H1 (cell line): ENCODE measurements around the gene PTPRF. TPM values are rescaled to one million over a fixed set of nuclear protein-coding genes. Genes with fewer than 3 reads are reported as not detected.

ENCODE experiments used
- CTCF ChIA-PET: fragments of 300-600 bp; sonication (Branson Sonifier 250); formaldehyde crosslinking; loops from one replicate; lab custom pipeline; 2021; ENCODE audit not compliant: partially characterized antibody; lab: Charles Lee
- POLR2A ChIA-PET: fragments of 300-600 bp; sonication (Branson Sonifier 250); formaldehyde crosslinking; loops from one replicate; lab custom pipeline; 2021; ENCODE audit warnings: inconsistent platforms; ENCODE audit not compliant: partially characterized antibody; lab: Charles Lee
- DNase-seq, 2 experiments: peaks; one replicate each; pipeline versions ENCODE4 v3.0.0 to v3.0.0-alpha.2; 2010 to 2022; ENCODE audit warnings: low spot score in 2 of 2, low read depth in 1 of 2, mixed read lengths in 1 of 2
- FAIRE-seq: peaks from 2 replicates; lab custom pipeline; 2011; peaks lifted over from hg19 to GRCh38; lab: Jason Lieb, UNC
- H2AFZ ChIP-seq: 2 replicates; pipeline ENCODE4 v1.8.1; 2012; ENCODE audit warnings: low read length, inconsistent platforms
- H2AK5ac ChIP-seq: 2 replicates; pipeline ENCODE4 v1.6.1; 2013; ENCODE audit warnings: low read depth, low read length
- H2BK120ac ChIP-seq: replicated peaks from 2 replicates; pipeline ENCODE3; 2013; ENCODE audit warnings: low read depth, low read length, inconsistent platforms
- H2BK12ac ChIP-seq: 2 replicates; pipeline ENCODE4 v1.6.1; 2013; ENCODE audit warnings: low read depth, low read length
- H2BK15ac ChIP-seq: 2 replicates; pipeline ENCODE4 v1.6.1; 2013; ENCODE audit warnings: low read length
- H2BK20ac ChIP-seq: 2 replicates; pipeline ENCODE4 v1.6.1; 2013; ENCODE audit warnings: low read length
- H2BK5ac ChIP-seq: 2 replicates; pipeline ENCODE4 v1.6.1; 2013; ENCODE audit warnings: low read depth, low read length
- H3K14ac ChIP-seq: 2 replicates; pipeline ENCODE4 v1.6.1; 2013; ENCODE audit warnings: inconsistent platforms; ENCODE audit not compliant: insufficient read length
- H3K18ac ChIP-seq: 2 replicates; pipeline ENCODE4 v1.6.1; 2013; ENCODE audit warnings: low read length; ENCODE audit errors: extremely low read depth
- H3K23ac ChIP-seq: 2 replicates; pipeline ENCODE4 v1.6.1; 2013; ENCODE audit warnings: inconsistent platforms; ENCODE audit not compliant: insufficient read length
- H3K23me2 ChIP-seq: 2 replicates; pipeline ENCODE4 v1.6.1; 2013; ENCODE audit warnings: low read depth, low read length
- H3K27ac ChIP-seq: 2 replicates; pipeline ENCODE4 v1.6.1; 2011; ENCODE audit warnings: low read depth, low read length, inconsistent platforms
- H3K27me3 ChIP-seq, 4 experiments: replicated peaks in 1 of 4; 1 replicate in 1 of 4; 2 replicates in 3 of 4; pipeline versions ENCODE4 v1.6.1 to v1.8.1; 2011 to 2013; ENCODE audit warnings: low read length in 3 of 4, mild to moderate bottlenecking in 3 of 4, inconsistent platforms in 2 of 4, mixed read lengths in 2 of 4, moderate library complexity in 1 of 4; ENCODE audit not compliant: control insufficient read depth in 3 of 4, insufficient read depth in 3 of 4; ENCODE audit errors: extremely low read depth in 1 of 4
- H3K36me3 ChIP-seq, 4 experiments: 2 replicates each; pipeline versions ENCODE4 v1.6.1 to v1.8.1; 2011 to 2013; ENCODE audit warnings: mild to moderate bottlenecking in 4 of 4, low read length in 3 of 4, moderate library complexity in 2 of 4, control low read depth in 1 of 4, inconsistent platforms in 1 of 4; ENCODE audit not compliant: insufficient read depth in 4 of 4, control insufficient read depth in 2 of 4
- H3K4ac ChIP-seq: replicated peaks from 2 replicates; pipeline ENCODE3; 2013; ENCODE audit warnings: low read length, low read depth, mixed read lengths, inconsistent platforms; ENCODE audit not compliant: insufficient read length
- H3K4me1 ChIP-seq, 4 experiments: replicated peaks in 1 of 4; 1 replicate in 1 of 4; 2 replicates in 3 of 4; pipeline versions ENCODE4 v1.6.1 to v1.8.1; 2011 to 2013; ENCODE audit warnings: low read length in 3 of 4, inconsistent platforms in 2 of 4, mixed read lengths in 1 of 4; ENCODE audit not compliant: insufficient read depth in 4 of 4, control insufficient read depth in 3 of 4
- H3K4me2 ChIP-seq, 2 experiments: 2 replicates each; pipeline versions ENCODE4 v1.6.1 to v1.8.1; 2011 to 2013; ENCODE audit warnings: low read depth in 2 of 2, low read length in 2 of 2, control low read depth in 1 of 2, inconsistent platforms in 1 of 2, mild to moderate bottlenecking in 1 of 2; ENCODE audit not compliant: insufficient read depth in 1 of 2
- H3K4me3 ChIP-seq, 4 experiments: fragments of 200-600, 300-600 bp in 1 of 4; sonication (generic), shearing (Covaris generic), sonication (Bioruptor Twin) in 1 of 4; 2 replicates each; pipeline versions ENCODE4 v1.5.1 to v1.8.1; 2011 to 2016; ENCODE audit warnings: low read length in 4 of 4, low read depth in 3 of 4, control low read depth in 2 of 4, inconsistent platforms in 2 of 4, mild to moderate bottlenecking in 2 of 4, mixed read lengths in 1 of 4, moderate library complexity in 1 of 4; ENCODE audit not compliant: insufficient read depth in 2 of 4; ENCODE audit errors: extremely low read depth in 1 of 4
- H3K56ac ChIP-seq: replicated peaks from 2 replicates; pipeline ENCODE3; 2013; ENCODE audit warnings: low read depth, mild to moderate bottlenecking, mixed read lengths, low read length, inconsistent platforms; ENCODE audit not compliant: insufficient read length
- H3K79me1 ChIP-seq: 2 replicates; pipeline ENCODE4 v1.6.1; 2013; ENCODE audit warnings: low read depth, low read length, control low read depth
- H3K79me2 ChIP-seq, 2 experiments: 2 replicates each; pipeline versions ENCODE4 v1.6.1 to v1.8.1; 2012 to 2013; ENCODE audit warnings: low read length in 2 of 2, mild to moderate bottlenecking in 2 of 2, inconsistent platforms in 1 of 2; ENCODE audit not compliant: insufficient read depth in 2 of 2, control insufficient read depth in 1 of 2
- H3K9ac ChIP-seq, 4 experiments: replicated peaks in 1 of 4; 1 replicate in 1 of 4; 2 replicates in 3 of 4; pipeline versions ENCODE4 v1.6.1 to v1.8.1; 2011 to 2013; ENCODE audit warnings: low read depth in 3 of 4, low read length in 3 of 4, control low read depth in 2 of 4, mild to moderate bottlenecking in 2 of 4, moderate library complexity in 2 of 4, inconsistent platforms in 1 of 4; ENCODE audit errors: extremely low read depth in 1 of 4
- H3K9me3 ChIP-seq, 2 experiments: 2 replicates each; pipeline versions ENCODE4 v1.6.1 to v1.8.1; 2012 to 2013; ENCODE audit warnings: mild to moderate bottlenecking in 2 of 2, moderate library complexity in 2 of 2, control low read depth in 1 of 2, inconsistent platforms in 1 of 2, low read depth in 1 of 2, low read length in 1 of 2, mixed read lengths in 1 of 2; ENCODE audit not compliant: insufficient read depth in 2 of 2
- H4K20me1 ChIP-seq, 2 experiments: replicated peaks in 1 of 2; 2 replicates each; pipeline versions ENCODE3 to v1.8.1; 2011 to 2013; ENCODE audit warnings: inconsistent platforms in 2 of 2, low read length in 2 of 2, mild to moderate bottlenecking in 1 of 2; ENCODE audit not compliant: insufficient read depth in 2 of 2, control insufficient read depth in 1 of 2
- H4K5ac ChIP-seq: 2 replicates; pipeline ENCODE4 v1.6.1; 2013; ENCODE audit warnings: low read length, low read depth, mixed read lengths, inconsistent platforms; ENCODE audit not compliant: insufficient read length
- H4K8ac ChIP-seq: 2 replicates; pipeline ENCODE4 v1.8.0; 2013; ENCODE audit warnings: mild to moderate bottlenecking, moderate library complexity, low read length, inconsistent platforms; ENCODE audit not compliant: insufficient read depth; ENCODE audit errors: extremely low read depth
- H4K91ac ChIP-seq: replicated peaks from 2 replicates; pipeline ENCODE3; 2013; ENCODE audit warnings: low read length, mixed read lengths, inconsistent platforms; ENCODE audit not compliant: insufficient read length
- SRF ChIP-seq: IDR thresholded peaks from 2 replicates; pipeline ENCODE4 v1.6.1; 2011; ENCODE audit warnings: mild to moderate bottlenecking, low read depth, low read length, moderate library complexity
- WGBS, 2 experiments: shearing (Covaris generic) in 1 of 2; methylation state at CpG; one replicate each; pipeline versions ENCODE4 v1.1.6 to v1.1.7; 2013 to 2015; ENCODE audit warnings: low lambda C conversion rate in 2 of 2, mixed read lengths in 2 of 2, inconsistent platforms in 1 of 2, low coverage in 1 of 2, missing lambda C conversion rate in 1 of 2; ENCODE audit not compliant: insufficient replicate concordance in 2 of 2, insufficient coverage in 1 of 2, insufficient read length in 1 of 2; ENCODE audit errors: extremely low coverage in 1 of 2, missing lambda C conversion rate in 1 of 2; 5-methylcytosine and 5-hydroxymethylcytosine counted together
- polyA plus RNA-seq, 7 experiments: library from polyadenylated mRNA; depleted of rRNA in 3 of 7; stranded (reverse) in 5 of 7; unstranded in 2 of 7; fragments of >200 nt in 5 of 7; fragments of 200-250 nt in 2 of 7; gene quantifications; 1 replicate in 5 of 7; 2 replicates in 1 of 7; 4 replicates in 1 of 7; pipeline versions ENCODE4 v1.2.1 to v1.2.3, GENCODE V29; 2011 to 2013; ENCODE audit warnings: missing spikeins in 2 of 7, mixed read lengths in 2 of 7
- total RNA-seq: library from RNA; stranded (reverse); fragmentation: NEBNext Ultra II Directional; extraction: Animal tissue kit (Norgen Biotek cat#: 25700); gene quantifications from 2 replicates; pipeline ENCODE4 v1.2.1, GENCODE V29; 2021

The PTPRF gene
- total and polyA plus RNA-seq, 2 of the 8 experiments (the other 6 are each of a cell fraction or from before 2014, with no cell fraction given), result 136 to 231 TPM

- Histone ChIP-seq H2BK20ac (no peak overlapping the region), H2AFZ (no peak overlapping the region), H3K27me3 (no peaks in the 10 kb centered on the region), H3K27ac (no peak overlapping the region), H3K79me2 (no peaks in the 10 kb centered on the region), H3K36me3 (peaks cover 14 to 37% (median 26%) of the 10 kb centered on the region in 4 experiments), H2BK12ac (no peak overlapping the region), H3K79me1 (no peaks in the 10 kb centered on the region; the same call in 1 of the 2 replicates), H3K56ac (no peak overlapping the region), H3K18ac (no peak overlapping the region), H4K91ac (no peak overlapping the region), H2BK120ac (no peak overlapping the region), H3K9ac (no peak overlapping the region), H2BK5ac (no peak overlapping the region; the same call in 1 of the 2 replicates), H3K4me3 (no peak overlapping the region), H3K9me3 (no peaks in the 10 kb centered on the region), H2BK15ac (no peak overlapping the region), H3K4ac (no peak overlapping the region), H4K20me1 (peaks cover 2 to 25% of the 10 kb centered on the region in 2 experiments), H3K4me1 (no peaks in the 10 kb centered on the region; a peak in 1 of 7 replicates), H3K23ac (no peak overlapping the region), H2AK5ac (no peak overlapping the region), H4K8ac (no peak overlapping the region), H4K5ac (no peak overlapping the region), H3K4me2 (no peak overlapping the region), H3K14ac (no peak overlapping the region), H3K23me2 (no peaks in the 10 kb centered on the region)
- WGBS, 2 experiments, result 73% methylated on average over 8 of the region's 8 CpGs; no CpG with 5 or more reads in 1 of the 2 experiments
- no peak for DNase-seq
- CTCF ChIA-PET, result interaction anchor here (1.8 kb wide), 1 partner anchor 16 kb away, joined by 7 read pairs; no protein-coding TSS in a partner anchor
- POLR2A ChIA-PET, result interaction anchor here (1.0 to 1.8 kb wide), 3 partner anchors 28 to 61 kb away, joined by 3 to 5 read pairs (median 5); partner anchors contain the start of gene KDM4A
- FAIRE-seq, result no peak
- no peak for TF ChIP-seq SRF
These were observed 65.9 kb downstream of the PTPRF start for GRCh38 chr1:43596579-43596978.
